HEK293 (cell line): ENCODE results near the gene JPH3.

Experiments used
- CTCF ChIA-PET: fragments of 350-600 bp; formaldehyde crosslinking; extraction: SDS; loops from one replicate; lab custom pipeline; 2021; ENCODE audit warnings: antibody characterized with exemption; lab: Yijun Ruan, JAX
- POLR2A ChIA-PET: fragments of 300-600 bp; formaldehyde crosslinking; extraction: SDS; loops from one replicate; lab custom pipeline; 2020; ENCODE audit warnings: antibody characterized with exemption, inconsistent platforms; lab: Yijun Ruan, JAX
- H3K27ac ChIP-seq: fragments of 200-500 bp; sonication (Bioruptor generic); 2 replicates; pipeline ENCODE4 v1.5.1; 2014; ENCODE audit warnings: low read depth, low read length, control low read depth, inconsistent platforms; ENCODE audit errors: extremely low read depth
- H3K36me3 ChIP-seq, 2 experiments: fragments of 200-500 bp in 1 of 2; sonication (Bioruptor generic) in 1 of 2; 1 replicate in 1 of 2; 2 replicates in 1 of 2; pipeline ENCODE4 v1.5.1; 2014 to 2017; ENCODE audit warnings: inconsistent platforms in 2 of 2, low read length in 2 of 2; ENCODE audit not compliant: control insufficient read depth in 2 of 2, insufficient read depth in 1 of 2
- H3K4me1 ChIP-seq: fragments of 200-500 bp; sonication (Bioruptor generic); 2 replicates; pipeline ENCODE4 v1.5.1; 2014; ENCODE audit warnings: mild to moderate bottlenecking, low read length, inconsistent platforms; ENCODE audit not compliant: control insufficient read depth, insufficient read depth
- H3K4me3 ChIP-seq: 2 replicates; pipeline ENCODE4 v1.5.1; 2011; ENCODE audit warnings: low read depth, mild to moderate bottlenecking, control low read depth, low read length, moderate library complexity
- H3K9me3 ChIP-seq: fragments of 200-500 bp; sonication (Bioruptor generic); 2 replicates; pipeline ENCODE4 v1.5.1; 2014; ENCODE audit warnings: low read depth, low read length, inconsistent platforms; ENCODE audit not compliant: control insufficient read depth, insufficient read depth
- SCRT1 ChIP-seq: fragments of 450-650 bp; formaldehyde crosslinking; IDR thresholded peaks from 2 replicates; pipeline ENCODE4 v1.5.1; 2016; ENCODE audit warnings: missing biosample characterization, missing genetic modification characterization, borderline replicate concordance
- TSHZ1 ChIP-seq: fragments of 450-650 bp; formaldehyde crosslinking; IDR thresholded peaks from 2 replicates; pipeline ENCODE4 v1.5.1; 2016; ENCODE audit warnings: missing biosample characterization, missing genetic modification characterization, borderline replicate concordance
- ZBTB8A ChIP-seq: fragments of 450-650 bp; formaldehyde crosslinking; IDR thresholded peaks from 2 replicates; pipeline ENCODE4 v1.5.1; 2016; ENCODE audit warnings: missing biosample characterization, missing genetic modification characterization
- ZNF146 ChIP-seq: fragments of 450-650 bp; formaldehyde crosslinking; IDR thresholded peaks from 2 replicates; pipeline ENCODE4 v1.5.1; 2016; ENCODE audit warnings: missing biosample characterization, missing genetic modification characterization
- ZNF48 ChIP-seq: fragments of 450-650 bp; formaldehyde crosslinking; IDR thresholded peaks from 2 replicates; pipeline ENCODE4 v1.5.1; 2016; ENCODE audit warnings: missing biosample characterization, missing genetic modification characterization
- ZNF596 ChIP-seq: fragments of 450-650 bp; IDR thresholded peaks from 2 replicates; pipeline ENCODE4 v1.5.0; 2018; ENCODE audit warnings: missing biosample characterization, mild to moderate bottlenecking, missing genetic modification characterization, moderate library complexity
- TF ChIP-seq, protein P1 (sequence below): fragments of 450-650 bp; formaldehyde crosslinking; IDR thresholded peaks from 2 replicates; pipeline ENCODE4 v1.5.1; 2017; ENCODE audit warnings: missing biosample characterization, missing genetic modification characterization
- TF ChIP-seq, protein P2 (sequence below): fragments of 450-650 bp; formaldehyde crosslinking; IDR thresholded peaks from 2 replicates; pipeline ENCODE4 v1.5.1; 2016; ENCODE audit warnings: missing biosample characterization, missing genetic modification characterization, borderline replicate concordance
- TF ChIP-seq, protein P3 (sequence below): fragments of 450-650 bp; formaldehyde crosslinking; IDR thresholded peaks from 2 replicates; pipeline ENCODE4 v1.5.1; 2016; ENCODE audit warnings: missing biosample characterization, missing genetic modification characterization

JPH3 gene

DNA sequence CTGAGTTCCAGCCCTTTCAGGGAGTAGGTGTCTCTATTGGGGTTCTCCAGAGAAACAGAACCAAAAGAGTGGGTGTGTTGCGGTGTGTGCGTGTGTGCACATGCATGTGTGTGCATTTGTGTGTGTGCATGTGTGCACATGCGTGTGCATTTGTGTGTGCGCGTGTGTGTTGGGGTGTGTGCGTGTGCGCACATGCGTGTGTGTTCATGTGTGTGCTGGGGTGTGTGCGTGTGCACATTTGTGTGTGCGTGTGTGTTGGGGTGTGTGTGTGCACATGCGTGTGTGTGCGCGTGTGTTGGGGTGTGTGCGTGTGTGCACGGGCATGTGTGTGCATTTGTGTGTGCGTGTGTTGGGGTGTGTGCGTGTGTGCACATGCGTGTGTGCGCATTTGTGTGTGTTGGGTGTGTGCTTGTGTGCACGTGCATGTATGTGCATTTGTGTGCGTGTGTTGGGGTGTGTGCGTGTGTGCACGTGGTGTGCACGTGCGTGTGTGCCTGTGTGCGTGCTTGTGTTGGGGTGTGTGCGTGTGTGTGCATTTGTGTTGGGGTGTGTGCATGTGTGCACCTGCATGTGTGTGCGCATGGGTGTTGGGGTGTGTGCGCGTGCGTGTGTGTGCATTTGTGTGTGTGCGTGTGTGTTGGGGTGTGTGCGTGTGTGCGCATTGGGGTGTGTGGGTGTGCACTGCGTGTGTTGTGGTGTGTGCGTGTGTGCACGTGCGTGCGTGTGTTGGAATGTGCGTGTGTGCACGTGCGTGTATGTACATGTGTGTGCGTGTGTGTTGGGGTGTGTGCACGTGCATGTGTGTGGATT lies 38.4 kb upstream of the JPH3 start:
- Histone ChIP-seq H3K27ac (no peak overlapping the region), H3K36me3 (no peaks in the 10 kb centered on the region), H3K4me1 (no peaks in the 10 kb centered on the region), H3K9me3 (no peaks in the 10 kb centered on the region), H3K4me3 (no peak overlapping the region)
- ChIA-PET CTCF (interaction anchor here (0.6 kb wide), 1 partner anchor 84 kb away, joined by 4 read pairs; no protein-coding TSS in a partner anchor), POLR2A (no interaction called here)
- TF ChIP-seq, protein P1, sequence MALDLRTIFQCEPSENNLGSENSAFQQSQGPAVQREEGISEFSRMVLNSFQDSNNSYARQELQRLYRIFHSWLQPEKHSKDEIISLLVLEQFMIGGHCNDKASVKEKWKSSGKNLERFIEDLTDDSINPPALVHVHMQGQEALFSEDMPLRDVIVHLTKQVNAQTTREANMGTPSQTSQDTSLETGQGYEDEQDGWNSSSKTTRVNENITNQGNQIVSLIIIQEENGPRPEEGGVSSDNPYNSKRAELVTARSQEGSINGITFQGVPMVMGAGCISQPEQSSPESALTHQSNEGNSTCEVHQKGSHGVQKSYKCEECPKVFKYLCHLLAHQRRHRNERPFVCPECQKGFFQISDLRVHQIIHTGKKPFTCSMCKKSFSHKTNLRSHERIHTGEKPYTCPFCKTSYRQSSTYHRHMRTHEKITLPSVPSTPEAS, result peak; percentile 99
- no peak for TF ChIP-seq ZNF48 (tag by site-specific recombination)

DNA sequence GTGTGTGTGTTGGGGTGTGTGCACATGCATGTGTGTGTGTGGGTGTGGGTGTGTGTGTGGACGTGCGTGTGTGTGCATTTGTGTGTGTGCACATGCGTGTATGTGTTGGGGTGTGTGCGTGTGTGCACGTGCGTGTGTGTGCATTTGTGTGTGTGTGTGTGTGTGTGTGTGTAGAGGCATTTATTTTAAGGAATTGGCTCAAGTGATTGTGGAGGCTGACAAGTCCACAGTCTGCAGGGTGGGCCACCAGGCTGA lies 37.9 kb upstream of the JPH3 start:
- ChIA-PET CTCF (no interaction called here), POLR2A (no interaction called here)
- Histone ChIP-seq H3K9me3 (no peaks in the 10 kb centered on the region), H3K27ac (no peak overlapping the region), H3K4me3 (no peak overlapping the region), H3K36me3 (no peaks in the 10 kb centered on the region), H3K4me1 (no peaks in the 10 kb centered on the region)
- no peak for TF ChIP-seq ZBTB8A
- TF ChIP-seq, protein P2, sequence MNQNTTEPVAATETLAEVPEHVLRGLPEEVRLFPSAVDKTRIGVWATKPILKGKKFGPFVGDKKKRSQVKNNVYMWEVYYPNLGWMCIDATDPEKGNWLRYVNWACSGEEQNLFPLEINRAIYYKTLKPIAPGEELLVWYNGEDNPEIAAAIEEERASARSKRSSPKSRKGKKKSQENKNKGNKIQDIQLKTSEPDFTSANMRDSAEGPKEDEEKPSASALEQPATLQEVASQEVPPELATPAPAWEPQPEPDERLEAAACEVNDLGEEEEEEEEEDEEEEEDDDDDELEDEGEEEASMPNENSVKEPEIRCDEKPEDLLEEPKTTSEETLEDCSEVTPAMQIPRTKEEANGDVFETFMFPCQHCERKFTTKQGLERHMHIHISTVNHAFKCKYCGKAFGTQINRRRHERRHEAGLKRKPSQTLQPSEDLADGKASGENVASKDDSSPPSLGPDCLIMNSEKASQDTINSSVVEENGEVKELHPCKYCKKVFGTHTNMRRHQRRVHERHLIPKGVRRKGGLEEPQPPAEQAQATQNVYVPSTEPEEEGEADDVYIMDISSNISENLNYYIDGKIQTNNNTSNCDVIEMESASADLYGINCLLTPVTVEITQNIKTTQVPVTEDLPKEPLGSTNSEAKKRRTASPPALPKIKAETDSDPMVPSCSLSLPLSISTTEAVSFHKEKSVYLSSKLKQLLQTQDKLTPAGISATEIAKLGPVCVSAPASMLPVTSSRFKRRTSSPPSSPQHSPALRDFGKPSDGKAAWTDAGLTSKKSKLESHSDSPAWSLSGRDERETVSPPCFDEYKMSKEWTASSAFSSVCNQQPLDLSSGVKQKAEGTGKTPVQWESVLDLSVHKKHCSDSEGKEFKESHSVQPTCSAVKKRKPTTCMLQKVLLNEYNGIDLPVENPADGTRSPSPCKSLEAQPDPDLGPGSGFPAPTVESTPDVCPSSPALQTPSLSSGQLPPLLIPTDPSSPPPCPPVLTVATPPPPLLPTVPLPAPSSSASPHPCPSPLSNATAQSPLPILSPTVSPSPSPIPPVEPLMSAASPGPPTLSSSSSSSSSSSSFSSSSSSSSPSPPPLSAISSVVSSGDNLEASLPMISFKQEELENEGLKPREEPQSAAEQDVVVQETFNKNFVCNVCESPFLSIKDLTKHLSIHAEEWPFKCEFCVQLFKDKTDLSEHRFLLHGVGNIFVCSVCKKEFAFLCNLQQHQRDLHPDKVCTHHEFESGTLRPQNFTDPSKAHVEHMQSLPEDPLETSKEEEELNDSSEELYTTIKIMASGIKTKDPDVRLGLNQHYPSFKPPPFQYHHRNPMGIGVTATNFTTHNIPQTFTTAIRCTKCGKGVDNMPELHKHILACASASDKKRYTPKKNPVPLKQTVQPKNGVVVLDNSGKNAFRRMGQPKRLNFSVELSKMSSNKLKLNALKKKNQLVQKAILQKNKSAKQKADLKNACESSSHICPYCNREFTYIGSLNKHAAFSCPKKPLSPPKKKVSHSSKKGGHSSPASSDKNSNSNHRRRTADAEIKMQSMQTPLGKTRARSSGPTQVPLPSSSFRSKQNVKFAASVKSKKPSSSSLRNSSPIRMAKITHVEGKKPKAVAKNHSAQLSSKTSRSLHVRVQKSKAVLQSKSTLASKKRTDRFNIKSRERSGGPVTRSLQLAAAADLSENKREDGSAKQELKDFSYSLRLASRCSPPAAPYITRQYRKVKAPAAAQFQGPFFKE (tag by site-specific recombination), result no peak
- TF ChIP-seq SCRT1 (tag by site-specific recombination), result no peak
- no peak for TF ChIP-seq ZNF596 (tag by site-specific recombination)

GRCh38 chr16:87569601-87570571 lies 32.4 kb upstream of the JPH3 start:
- ChIA-PET POLR2A (no interaction called here), CTCF (interaction anchor here (0.5 to 3.6 kb wide), 12 partner anchors 8 to 175 kb away, joined by 3 to 31 read pairs (median 4); no protein-coding TSS in a partner anchor)
- Histone ChIP-seq H3K9me3 (no peaks in the 10 kb centered on the region), H3K4me3 (no peak overlapping the region), H3K36me3 (no peaks in the 10 kb centered on the region), H3K4me1 (no peaks in the 10 kb centered on the region), H3K27ac (no peak overlapping the region)
- no peak for TF ChIP-seq TSHZ1 (tag by site-specific recombination)
- TF ChIP-seq, protein P3, sequence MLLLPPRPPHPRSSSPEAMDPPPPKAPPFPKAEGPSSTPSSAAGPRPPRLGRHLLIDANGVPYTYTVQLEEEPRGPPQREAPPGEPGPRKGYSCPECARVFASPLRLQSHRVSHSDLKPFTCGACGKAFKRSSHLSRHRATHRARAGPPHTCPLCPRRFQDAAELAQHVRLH (tag by site-specific recombination), result peak; percentile 40; the same call in 1 of the 2 replicates
- TF ChIP-seq ZNF146 (tag by site-specific recombination), result peak; percentile 87
